Measurements from ENCODE around the gene RABGGTA. TPM values are rescaled to one million over a fixed set of nuclear protein-coding genes. Genes with fewer than 3 reads are reported as not detected.

Gene RABGGTA
- total and polyA plus RNA-seq, 8 donors = 16.0 to 230 (median 87.8) TPM

- 60 to 81% (median 66%) methylated on average over 5 of the region's 5 CpGs for WGBS, 5 donors
- intact Hi-C loops (cut with DNase I; ENCODE audit: low total_unique reads) = no loop called here
- Histone ChIP-seq H3K36me3 (peaks cover 21 to 39% (median 28%) of the 10 kb centered on the region in 4 donors), H3K9me3 (no peaks in the 10 kb centered on the region), H3K4me3 (peak within 1 kb of the TSS; percentile 47 to 58 (median 57)), H3K4me1 (peaks cover 44 to 74% (median 65%) of the 10 kb centered on the region in 4 donors), H3K27me3 (no peaks in the 10 kb centered on the region), H3K27ac (peak within 1 kb of the TSS; percentile 80 to 95 (median 88))
- DNase-seq = no peak
- TF ChIP-seq EP300 (IDR thresholded peaks at IDR 0.05) (no peak), CTCF (IDR thresholded peaks at IDR 0.05) (no peak), POLR2AphosphoS5 (IDR thresholded peaks at IDR 0.05) (no peak), POLR2A (IDR thresholded peaks at IDR 0.05) (no peak)
These were observed 38.3 kb upstream of the RABGGTA start, which contains the start of gene LTB4R2 for GRCh38 chr14:24309538-24310264. Gene LTB4R2, plus strand, starts transcription at chr14:24310140. Its CDS starts 525 bp downstream, at chr14:24310665.

- no peak for DNase-seq
- no peaks in the 10 kb centered on the region for H3K27me3 ChIP-seq
- H3K4me3 ChIP-seq = no peak overlapping the region
- TF ChIP-seq EP300 (IDR thresholded peaks at IDR 0.05) (no peak), CTCF (IDR thresholded peaks at IDR 0.05) (peak in 1 of 7 experiments; percentile 38), POLR2AphosphoS5 (IDR thresholded peaks at IDR 0.05) (no peak), POLR2A (IDR thresholded peaks at IDR 0.05) (no peak)
- H3K4me1 ChIP-seq = peaks cover 44 to 63% (median 61%) of the 10 kb centered on the region in 4 donors
- H3K36me3 ChIP-seq = peaks cover 32 to 51% (median 40%) of the 10 kb centered on the region in 4 donors
- H3K27ac ChIP-seq = peak overlapping the region in 3 of 5 donors; percentile 73 to 95 (median 88)
- 76 to 88% (median 81%) methylated on average over 7 of the region's 7 CpGs for WGBS, 5 donors
- H3K9me3 ChIP-seq = no peaks in the 10 kb centered on the region
- intact Hi-C loops (cut with DNase I; ENCODE audit: low total_unique reads) = no loop called here
These were observed 37.1 kb upstream of the RABGGTA start for GRCh38 chr14:24308342-24309124.

- DNase-seq = peak; percentile 74 to 85
- peaks cover 44 to 62% (median 57%) of the 10 kb centered on the region in 4 donors for H3K4me1 ChIP-seq
- no peak within 1 kb of the TSS for H3K4me3 ChIP-seq
- 32 to 44% (median 40%) methylated on average over 6 of the region's 6 CpGs for WGBS, 5 donors
- intact Hi-C loops (cut with DNase I; ENCODE audit: low total_unique reads) = no loop called here
- H3K27me3 ChIP-seq = no peaks in the 10 kb centered on the region
- TF ChIP-seq EP300 (IDR thresholded peaks at IDR 0.05) (no peak), CTCF (IDR thresholded peaks at IDR 0.05) (peak in 5 of 7 experiments; percentile 87 to 93 (median 89))
- H3K27ac ChIP-seq = peak within 1 kb of the TSS; percentile 11 to 88 (median 71)
- H3K9me3 ChIP-seq = no peaks in the 10 kb centered on the region
- H3K36me3 ChIP-seq = peaks cover 39 to 59% (median 48%) of the 10 kb centered on the region in 4 donors
These were observed 36.4 kb upstream of the RABGGTA start, which contains the start of gene CIDEB for GRCh38 chr14:24307575-24308341. Gene CIDEB, minus strand, starts transcription at chr14:24307977. Its CDS starts 119 bp downstream, at chr14:24307858.

- intact Hi-C loops (cut with DNase I; ENCODE audit: low total_unique reads) = no loop called here
- Histone ChIP-seq H3K4me1 (peaks cover 43 to 62% (median 53%) of the 10 kb centered on the region in 4 donors), H3K27me3 (no peaks in the 10 kb centered on the region), H3K27ac (peak overlapping the region; percentile 11 to 88 (median 71)), H3K9me3 (no peaks in the 10 kb centered on the region), H3K36me3 (peaks cover 45 to 65% (median 54%) of the 10 kb centered on the region in 4 donors), H3K4me3 (no peak overlapping the region)
- no peak for DNase-seq
- no peak for TF ChIP-seq POLR2A (IDR thresholded peaks at IDR 0.05)
- TF ChIP-seq POLR2AphosphoS5 (IDR thresholded peaks at IDR 0.05) = no peak
- TF ChIP-seq EP300 (IDR thresholded peaks at IDR 0.05) = no peak
- no peak for TF ChIP-seq CTCF (IDR thresholded peaks at IDR 0.05)
- 70 to 82% (median 76%) methylated on average over 11 of the region's 11 CpGs for WGBS, 5 donors
These were observed 35.8 kb upstream of the RABGGTA start for GRCh38 chr14:24307156-24307574.
